ENCODE results near the gene KIAA1755.

GRCh38 chr20:38193586-38194105 is 66.9 kb downstream of the KIAA1755 start:
- TF ChIP-seq CTCF (IDR thresholded peaks at IDR 0.05; ENCODE audit: low read depth, low read length) (no peak), EZH2phosphoT487 (IDR thresholded peaks at IDR 0.05; ENCODE audit: low read depth) (no peak)
